Astrocyte (in vitro differentiated cells and primary cell): Measurements from ENCODE around the gene TMTC1. TPM values are rescaled to one million over a fixed set of nuclear protein-coding genes. Genes with fewer than 3 reads are reported as not detected.

Experiments
- DNase-seq: peaks from one replicate; pipeline ENCODE4 v3.0.0-alpha.2; 2010; ENCODE audit warnings: low read depth
- FAIRE-seq: peaks from 2 replicates; lab custom pipeline; 2011; peaks lifted over from hg19 to GRCh38; lab: Jason Lieb, UNC
- H2AFZ ChIP-seq: 2 replicates; pipeline ENCODE4 v1.6.0; 2012; ENCODE audit warnings: low read depth, low read length, inconsistent platforms
- H3K27ac ChIP-seq: 2 replicates; pipeline ENCODE4 v1.5.1; 2011; ENCODE audit warnings: low read depth, low read length, inconsistent platforms
- H3K27me3 ChIP-seq: 2 replicates; pipeline ENCODE4 v1.6.0; 2011; ENCODE audit warnings: low read length, inconsistent platforms; ENCODE audit not compliant: insufficient read depth
- H3K36me3 ChIP-seq: 2 replicates; pipeline ENCODE4 v1.5.1; 2011; ENCODE audit warnings: low read length, inconsistent platforms; ENCODE audit not compliant: insufficient read depth
- H3K4me1 ChIP-seq: 2 replicates; pipeline ENCODE4 v1.5.1; 2011; ENCODE audit warnings: low read length, inconsistent platforms; ENCODE audit not compliant: insufficient read depth
- H3K4me2 ChIP-seq: 2 replicates; pipeline ENCODE4 v1.6.0; 2012; ENCODE audit warnings: low read length, inconsistent platforms
- H3K4me3 ChIP-seq: 2 replicates; pipeline ENCODE4 v1.5.1; 2011; ENCODE audit warnings: low read depth, mild to moderate bottlenecking, low read length, inconsistent platforms; ENCODE audit not compliant: insufficient read depth
- H3K79me2 ChIP-seq: 2 replicates; pipeline ENCODE4 v1.6.0; 2012; ENCODE audit warnings: mild to moderate bottlenecking, low read length, inconsistent platforms; ENCODE audit not compliant: insufficient read depth
- H3K9ac ChIP-seq: 2 replicates; pipeline ENCODE4 v1.6.0; 2012; ENCODE audit warnings: mild to moderate bottlenecking, low read length, inconsistent platforms
- H3K9me3 ChIP-seq: 2 replicates; pipeline ENCODE4 v1.5.1; 2012; ENCODE audit warnings: low read depth, mild to moderate bottlenecking, low read length, inconsistent platforms; ENCODE audit not compliant: insufficient read depth
- H4K20me1 ChIP-seq: 2 replicates; pipeline ENCODE4 v1.6.0; 2012; ENCODE audit warnings: low read length, inconsistent platforms; ENCODE audit not compliant: insufficient read depth
- H3K27ac Mint-ChIP-seq: one replicate; pipeline ENCODE4 v1.8.0; 2021; ENCODE audit warnings: mild to moderate bottlenecking, mixed read lengths; ENCODE audit not compliant: unreplicated experiment
- H3K27me3 Mint-ChIP-seq: one replicate; pipeline ENCODE4 v1.8.0; 2021; ENCODE audit warnings: low read depth, mixed read lengths; ENCODE audit not compliant: unreplicated experiment
- H3K36me3 Mint-ChIP-seq: one replicate; pipeline ENCODE4 v1.8.0; 2021; ENCODE audit warnings: low read depth, mixed read lengths; ENCODE audit not compliant: unreplicated experiment
- H3K4me1 Mint-ChIP-seq: one replicate; pipeline ENCODE4 v1.8.0; 2021; ENCODE audit warnings: low read depth, mixed read lengths; ENCODE audit not compliant: unreplicated experiment
- H3K4me3 Mint-ChIP-seq: one replicate; pipeline ENCODE4 v1.8.0; 2021; ENCODE audit warnings: mild to moderate bottlenecking, moderate library complexity, mixed read lengths; ENCODE audit not compliant: unreplicated experiment
- H3K9me3 Mint-ChIP-seq: one replicate; pipeline ENCODE4 v1.8.0; 2021; ENCODE audit warnings: mild to moderate bottlenecking, mixed read lengths; ENCODE audit not compliant: unreplicated experiment
- EZH2 ChIP-seq: IDR thresholded peaks from 2 replicates; pipeline ENCODE4 v1.6.1; 2012; ENCODE audit warnings: mild to moderate bottlenecking, low read length, inconsistent platforms; ENCODE audit not compliant: insufficient read depth
- total RNA-seq: library from RNA; stranded (reverse); gene quantifications from 2 replicates; pipeline ENCODE4 v1.2.1, GENCODE V29; 2021
- TF ChIP-seq, protein P1 (sequence below): IDR thresholded peaks from 2 replicates; pipeline ENCODE4 v1.5.1; 2011; ENCODE audit warnings: low read depth, mild to moderate bottlenecking, inconsistent platforms, low read length, moderate library complexity; ENCODE audit not compliant: insufficient read depth

Gene TMTC1
- total RNA-seq, 1 donor from 2014 or later = 4.7 TPM

DNA sequence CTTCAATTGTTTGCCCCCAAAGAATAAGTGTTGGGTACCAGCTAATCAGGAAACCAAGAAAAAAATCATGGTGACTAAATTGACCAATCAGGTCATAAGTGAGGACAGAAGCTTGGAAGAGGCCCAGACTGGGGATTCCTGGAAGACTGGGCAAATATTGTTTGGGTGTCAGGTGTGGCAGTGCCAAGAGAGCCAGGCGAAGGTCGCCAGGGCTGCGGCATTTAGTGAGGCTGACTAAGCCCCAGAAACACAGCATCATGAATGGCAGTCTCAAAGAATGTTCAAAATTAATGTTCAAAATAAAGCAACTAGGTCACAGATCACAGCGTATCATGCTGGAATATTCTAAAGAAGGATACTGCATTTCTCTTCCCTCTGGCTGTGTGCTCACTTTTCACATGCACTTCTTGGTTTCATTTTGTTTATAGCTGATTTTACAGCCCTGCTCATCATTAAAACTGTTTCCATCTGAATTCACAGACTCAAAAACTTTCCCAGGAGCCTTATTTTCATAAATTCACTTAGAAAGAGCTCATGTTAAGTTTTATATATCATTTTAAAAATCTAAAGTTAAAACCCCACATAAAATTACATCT is 201.0 kb downstream of the TMTC1 start:
- Mint-ChIP-seq H3K27ac (no peak overlapping the region), H3K4me3 (no peak overlapping the region)
- FAIRE-seq = no peak

DNA sequence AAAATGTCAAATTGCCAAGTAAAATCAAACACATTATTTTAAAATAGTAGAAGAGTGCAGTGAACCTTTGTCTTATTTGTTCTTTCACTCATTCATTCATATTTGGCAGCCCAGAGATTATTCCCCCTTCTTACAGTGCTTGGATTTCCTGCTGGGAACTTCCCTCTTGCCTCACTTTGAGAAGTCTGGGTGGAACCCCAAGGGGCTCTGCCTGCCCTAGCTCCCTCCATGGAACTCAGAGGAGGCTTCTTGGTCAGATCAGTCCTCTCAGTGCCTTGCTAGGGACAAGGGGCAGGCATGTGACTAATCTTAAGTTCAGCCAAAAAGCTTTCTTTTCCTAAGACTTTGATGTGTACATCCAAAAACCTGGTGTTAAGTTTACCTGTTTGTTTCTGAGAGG is 201.6 kb downstream of the TMTC1 start:
- H3K36me3 Mint-ChIP-seq = no peaks in the 10 kb centered on the region
- Histone ChIP-seq H3K9ac (peak overlapping the region; percentile 9), H3K36me3 (no peaks in the 10 kb centered on the region), H3K4me1 (peaks cover 18% of the 10 kb centered on the region), H3K4me2 (peak overlapping the region; percentile 78), H3K9me3 (no peaks in the 10 kb centered on the region), H3K27ac (no peak overlapping the region), H3K79me2 (no peaks in the 10 kb centered on the region), H3K4me3 (no peak overlapping the region), H4K20me1 (no peaks in the 10 kb centered on the region), H2AFZ (no peak overlapping the region), H3K27me3 (no peaks in the 10 kb centered on the region)
- FAIRE-seq (no peak), DNase-seq (no peak)
- peaks cover 20% of the 10 kb centered on the region for H3K4me1 Mint-ChIP-seq
- no peaks in the 10 kb centered on the region for H3K27me3 Mint-ChIP-seq
- H3K9me3 Mint-ChIP-seq = no peaks in the 10 kb centered on the region
- no peak overlapping the region for H3K4me3 Mint-ChIP-seq
- TF ChIP-seq EZH2 = no peak
- TF ChIP-seq, protein P1, sequence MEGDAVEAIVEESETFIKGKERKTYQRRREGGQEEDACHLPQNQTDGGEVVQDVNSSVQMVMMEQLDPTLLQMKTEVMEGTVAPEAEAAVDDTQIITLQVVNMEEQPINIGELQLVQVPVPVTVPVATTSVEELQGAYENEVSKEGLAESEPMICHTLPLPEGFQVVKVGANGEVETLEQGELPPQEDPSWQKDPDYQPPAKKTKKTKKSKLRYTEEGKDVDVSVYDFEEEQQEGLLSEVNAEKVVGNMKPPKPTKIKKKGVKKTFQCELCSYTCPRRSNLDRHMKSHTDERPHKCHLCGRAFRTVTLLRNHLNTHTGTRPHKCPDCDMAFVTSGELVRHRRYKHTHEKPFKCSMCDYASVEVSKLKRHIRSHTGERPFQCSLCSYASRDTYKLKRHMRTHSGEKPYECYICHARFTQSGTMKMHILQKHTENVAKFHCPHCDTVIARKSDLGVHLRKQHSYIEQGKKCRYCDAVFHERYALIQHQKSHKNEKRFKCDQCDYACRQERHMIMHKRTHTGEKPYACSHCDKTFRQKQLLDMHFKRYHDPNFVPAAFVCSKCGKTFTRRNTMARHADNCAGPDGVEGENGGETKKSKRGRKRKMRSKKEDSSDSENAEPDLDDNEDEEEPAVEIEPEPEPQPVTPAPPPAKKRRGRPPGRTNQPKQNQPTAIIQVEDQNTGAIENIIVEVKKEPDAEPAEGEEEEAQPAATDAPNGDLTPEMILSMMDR = no peak
- H3K27ac Mint-ChIP-seq = no peak overlapping the region

More for the DNA sequence above, 201.0 kb downstream of the TMTC1 start:
- Histone ChIP-seq H4K20me1 (no peaks in the 10 kb centered on the region), H3K9ac (no peak overlapping the region), H3K4me2 (peak overlapping the region; percentile 78), H3K4me3 (no peak overlapping the region), H3K79me2 (no peaks in the 10 kb centered on the region), H3K9me3 (no peaks in the 10 kb centered on the region), H3K27me3 (no peaks in the 10 kb centered on the region), H3K36me3 (no peaks in the 10 kb centered on the region), H3K27ac (no peak overlapping the region), H3K4me1 (peaks cover 18% of the 10 kb centered on the region), H2AFZ (no peak overlapping the region)
- Mint-ChIP-seq H3K27me3 (no peaks in the 10 kb centered on the region), H3K4me1 (peaks cover 15% of the 10 kb centered on the region), H3K9me3 (no peaks in the 10 kb centered on the region), H3K36me3 (no peaks in the 10 kb centered on the region)
- DNase-seq = no peak
- no peak for TF ChIP-seq EZH2
- TF ChIP-seq, protein P1 = no peak

DNA sequence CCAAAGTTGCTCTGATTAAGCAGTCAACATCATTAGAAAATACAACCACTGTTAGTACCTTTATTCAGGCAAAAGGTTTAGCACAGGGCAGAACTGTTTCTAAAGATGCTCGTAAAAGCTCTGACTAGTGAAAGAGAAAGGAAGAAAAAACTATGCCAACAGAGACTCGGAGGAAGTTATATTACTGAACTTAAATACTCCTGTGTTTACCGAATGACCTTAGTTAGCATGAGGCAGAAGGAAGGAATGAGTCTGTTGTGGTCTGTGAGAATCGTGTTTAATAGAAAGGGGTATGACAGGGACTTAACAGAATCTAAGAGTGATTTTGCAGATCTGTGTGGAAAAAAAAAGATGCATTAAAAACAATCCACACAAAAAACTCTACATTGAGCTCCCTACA is 202.1 kb downstream of the TMTC1 start:
- Mint-ChIP-seq H3K27ac (no peak overlapping the region), H3K27me3 (no peaks in the 10 kb centered on the region), H3K36me3 (no peaks in the 10 kb centered on the region), H3K4me1 (peaks cover 20% of the 10 kb centered on the region), H3K4me3 (no peak overlapping the region), H3K9me3 (no peaks in the 10 kb centered on the region)
- no peaks in the 10 kb centered on the region for H3K79me2 ChIP-seq
- DNase-seq (peak; percentile 92), FAIRE-seq (no peak)
- no peaks in the 10 kb centered on the region for H3K9me3 ChIP-seq
- no peaks in the 10 kb centered on the region for H3K36me3 ChIP-seq
- TF ChIP-seq, protein P1 = no peak
- TF ChIP-seq EZH2 = no peak
- H2AFZ ChIP-seq = no peak overlapping the region
- H3K9ac ChIP-seq = peak overlapping the region; percentile 51
- peak overlapping the region; percentile 78 for H3K4me2 ChIP-seq
- H3K27me3 ChIP-seq = no peaks in the 10 kb centered on the region
- no peak overlapping the region for H3K4me3 ChIP-seq
- peak overlapping the region; percentile 63 for H3K27ac ChIP-seq
- H3K4me1 ChIP-seq = peaks cover 18% of the 10 kb centered on the region
- H4K20me1 ChIP-seq = no peaks in the 10 kb centered on the region
